ENCODE measurements around the gene FOXK2.

GRCh38 chr17:82527898-82528297, 8.4 kb downstream of the FOXK2 start:
- TF ChIP-seq CTCF (IDR thresholded peaks at IDR 0.05), result no peak
- no peak for TF ChIP-seq POLR2AphosphoS5 (IDR thresholded peaks at IDR 0.05; ENCODE audit: insufficient read depth in 1 of 2, low read depth in 1 of 2)
